Left ventricle myocardium superior (tissue), 1 donor: ENCODE measurements around the gene SUSD4. TPM values are rescaled to one million over a fixed set of nuclear protein-coding genes. Genes with fewer than 3 reads are reported as not detected.

Source experiments
- ATAC-seq: fragments of 200-7000 bp; cut with Tn5 transposase; one replicate; pipeline ENCODE4 v1.9.1; 2020; ENCODE audit warnings: mild to moderate bottlenecking, moderate library complexity
- DNase-seq: peaks from one replicate; pipeline ENCODE4 v3.0.0-alpha.2; 2020
- intact Hi-C: fragments of 100-400 bp; cut with micrococcal nuclease; formaldehyde crosslinking; loops from one replicate; pipeline ENCODE4 v1.11.0; 2022
- total RNA-seq: library from RNA; stranded (reverse); fragmentation: NEBNext Ultra II Directional; extraction: Animal tissue kit (Norgen Biotek cat#: 25700); gene quantifications from one replicate; pipeline ENCODE4 v1.2.1, GENCODE V29; 2021
- donor health status: DM: no; HTN: yes; CAD: no; lungs with severe emphysema.

The SUSD4 gene
- total RNA-seq, 1 donor from 2014 or later: 8.2 TPM

DNA sequence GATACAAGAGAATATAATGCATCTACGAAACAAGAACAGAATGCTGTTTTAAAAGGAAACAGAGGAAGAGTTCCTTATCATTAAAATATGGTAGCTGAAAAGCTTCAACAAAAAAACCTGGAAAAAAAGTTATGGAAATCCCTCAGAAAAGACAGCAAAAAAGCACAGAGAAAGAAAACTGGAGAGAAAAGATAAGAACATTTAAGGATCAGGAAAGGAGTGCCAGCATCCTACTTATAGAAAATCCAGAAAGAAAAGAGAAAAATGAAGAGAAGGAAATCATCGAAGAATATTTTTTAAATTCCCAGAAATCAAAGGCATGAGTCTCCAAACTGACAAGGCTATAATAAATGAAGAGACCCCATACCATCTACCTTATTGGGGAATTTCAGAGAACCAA, 29.8 kb downstream of the SUSD4 start:
- ATAC-seq: no peak

DNA sequence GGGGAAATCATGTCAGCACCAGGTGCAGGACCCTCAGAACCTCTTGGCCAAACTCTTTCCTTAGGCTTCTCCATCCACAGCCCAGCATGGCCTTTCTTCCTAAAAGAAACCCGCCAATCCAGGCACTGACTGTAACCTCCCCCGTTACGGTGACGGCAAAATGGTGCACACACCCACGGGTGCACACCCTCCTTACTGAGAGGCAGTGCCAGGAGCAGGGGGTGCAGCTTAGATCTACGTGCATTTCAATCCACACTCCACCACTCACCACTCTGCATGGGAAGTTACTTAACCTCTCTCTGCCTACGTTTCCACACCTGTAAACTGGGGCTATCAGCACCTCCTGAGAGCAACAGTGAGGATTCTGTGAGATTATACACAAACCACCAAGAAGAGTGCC, 31.0 kb downstream of the SUSD4 start:
- ATAC-seq (no peak), DNase-seq (no peak)
- intact Hi-C loops: no loop called here

More for the DNA sequence above, 29.8 kb downstream of the SUSD4 start:
- intact Hi-C loops: no loop called here
- no peak for DNase-seq

DNA sequence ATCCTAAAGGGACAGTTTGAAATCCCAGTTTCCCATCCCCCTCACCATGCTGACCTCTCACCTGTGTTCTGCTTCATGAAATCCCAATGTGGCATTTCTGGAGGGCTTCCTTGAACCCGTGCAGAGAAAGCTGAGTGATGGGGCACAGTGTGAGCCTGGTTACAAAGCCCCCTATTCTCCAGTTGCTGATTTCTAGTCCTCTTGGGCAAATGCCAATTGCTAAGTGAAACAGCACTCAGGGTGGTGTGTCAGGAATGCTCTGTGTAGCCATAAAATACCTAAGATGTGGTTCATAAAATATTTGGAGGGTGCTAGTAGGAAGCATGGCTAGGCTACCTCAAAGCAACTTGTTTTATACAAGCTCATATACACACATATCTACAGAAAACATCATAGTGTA, 32.0 kb downstream of the SUSD4 start:
- no peak for DNase-seq
- ATAC-seq: no peak
- intact Hi-C loops: no loop called here

DNA sequence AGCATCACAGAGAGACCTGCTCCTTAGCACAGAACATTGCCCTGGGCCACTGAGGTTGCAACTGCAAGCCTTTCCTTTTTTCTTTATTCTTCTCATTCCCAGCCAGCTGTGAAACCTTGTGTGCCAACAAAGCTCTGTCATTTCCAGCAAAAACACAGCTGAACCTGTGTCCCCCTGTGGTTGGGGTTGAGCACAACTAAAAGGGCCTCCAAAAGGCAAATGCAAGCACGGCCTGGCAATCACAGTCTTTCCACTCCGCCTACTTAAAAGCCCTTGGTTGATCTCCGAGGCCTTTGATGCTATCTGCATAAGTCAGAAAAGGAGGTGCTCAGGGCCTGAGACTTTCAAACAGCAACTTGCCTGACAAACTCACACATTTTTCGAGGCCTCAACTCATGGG, 32.7 kb downstream of the SUSD4 start:
- DNase-seq (no peak), ATAC-seq (peak; percentile 45)
- intact Hi-C loops: no loop called here

DNA sequence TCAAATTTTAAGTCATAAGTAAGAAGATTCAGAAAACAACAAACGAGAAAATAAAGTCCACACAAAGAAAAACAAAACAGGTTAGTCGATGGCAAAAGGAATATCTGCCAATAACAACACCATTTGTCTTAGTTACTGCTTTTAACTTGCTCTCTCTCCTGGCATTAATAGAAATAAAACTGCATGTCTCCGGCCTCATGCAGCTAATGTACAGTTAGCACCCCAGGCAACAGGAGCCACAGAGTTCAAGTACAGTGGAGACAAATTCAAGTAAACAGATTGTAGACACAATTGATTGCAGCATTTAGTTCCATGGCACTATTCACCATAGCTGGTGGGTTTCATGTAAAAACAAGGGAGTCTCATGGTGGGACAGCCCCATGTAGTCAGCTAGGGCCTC, 33.5 kb downstream of the SUSD4 start:
- intact Hi-C loops: no loop called here
- no peak for DNase-seq
- no peak for ATAC-seq

DNA sequence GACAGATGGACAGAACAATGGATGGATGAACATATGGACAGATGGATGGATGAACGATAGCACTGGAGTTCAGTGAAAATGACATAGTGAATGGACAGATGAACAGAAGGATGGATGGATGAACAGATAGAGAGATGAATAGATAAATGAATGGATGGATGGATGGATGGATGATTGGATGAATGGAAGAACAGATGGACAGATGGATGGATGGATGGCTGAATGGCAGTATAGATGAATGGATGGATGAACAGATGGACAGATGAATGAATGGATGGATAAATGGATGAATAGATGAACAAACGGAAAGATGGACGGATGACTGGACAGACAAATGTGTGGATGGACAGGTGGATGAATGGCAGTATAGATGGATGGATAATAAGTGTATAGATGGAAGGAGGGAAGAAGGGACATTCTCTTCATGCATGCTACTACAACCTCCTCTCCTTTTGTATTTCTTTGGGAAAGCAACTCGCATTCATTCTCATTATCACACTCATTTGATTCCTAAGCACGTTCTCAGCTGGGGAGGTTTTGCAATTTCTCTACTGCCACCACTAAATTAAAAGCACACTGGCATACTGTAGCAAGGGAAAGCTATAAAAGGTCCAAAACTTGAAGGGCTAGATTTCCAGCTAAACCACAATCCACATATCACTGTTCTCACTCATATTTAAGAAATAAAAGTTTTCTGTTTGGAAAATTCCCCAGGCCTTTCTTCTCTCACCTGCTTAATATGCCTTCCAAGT, 34.1 kb downstream of the SUSD4 start:
- ATAC-seq: no peak
- intact Hi-C loops: no loop called here
- no peak for DNase-seq

DNA sequence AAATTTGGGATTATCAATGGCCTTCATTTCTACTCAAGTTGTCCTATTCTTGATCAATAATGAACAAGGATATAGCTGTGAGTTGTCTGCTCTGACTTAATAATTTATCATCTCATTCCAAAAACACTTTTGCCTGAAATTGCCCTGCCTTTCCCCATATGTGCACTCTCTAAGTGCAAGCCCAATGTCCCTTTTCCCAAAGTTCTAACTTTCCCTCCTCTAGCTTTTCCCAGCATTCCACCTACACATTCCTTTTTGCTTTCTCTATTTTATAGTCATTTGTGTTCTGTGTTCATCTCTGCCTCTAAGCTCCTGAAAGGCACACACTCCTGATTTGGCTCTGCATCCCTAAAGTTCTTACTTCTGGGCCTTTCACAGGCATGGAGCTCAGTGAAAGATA, 34.7 kb downstream of the SUSD4 start:
- DNase-seq: no peak
- no peak for ATAC-seq
- intact Hi-C loops: no loop called here

DNA sequence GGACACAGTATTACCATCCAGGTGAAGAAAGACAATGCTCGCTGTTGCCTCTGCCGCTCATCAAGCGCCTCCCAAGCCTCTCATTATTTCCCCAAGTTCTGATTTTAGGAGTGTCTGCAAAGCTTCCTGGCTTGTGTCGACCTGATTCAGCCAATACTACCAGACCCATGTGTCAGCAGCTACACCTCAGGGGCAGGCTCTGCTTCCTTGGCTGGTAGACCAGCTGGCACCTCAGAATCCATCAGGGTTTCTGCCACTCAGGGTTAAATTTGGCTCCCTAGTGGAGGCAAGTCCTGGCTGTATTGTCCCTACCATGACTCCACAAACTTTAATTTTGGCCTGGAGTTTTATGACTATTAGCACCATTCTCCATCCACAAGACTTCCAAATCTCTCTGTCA, 35.4 kb downstream of the SUSD4 start:
- intact Hi-C loops: no loop called here
- ATAC-seq (no peak), DNase-seq (no peak)

DNA sequence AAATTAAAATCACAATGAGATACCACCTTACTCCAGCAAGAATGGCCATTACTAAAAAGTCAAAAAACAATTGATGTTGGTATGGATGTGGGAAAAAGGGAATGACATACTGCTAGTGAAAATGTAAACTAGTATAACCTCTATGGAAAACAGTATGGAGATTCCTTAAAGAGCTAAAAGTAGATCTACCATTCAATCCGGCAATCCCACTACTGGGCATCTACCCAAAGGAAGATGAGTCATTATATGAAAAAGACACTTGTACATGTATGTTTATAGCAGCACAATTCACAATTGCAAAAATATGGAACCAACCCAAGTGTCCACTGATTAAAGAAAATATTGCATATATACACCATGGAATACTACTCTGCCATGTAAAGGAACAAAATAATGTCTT, 37.2 kb downstream of the SUSD4 start:
- intact Hi-C loops: no loop called here
- ATAC-seq (no peak), DNase-seq (no peak)

DNA sequence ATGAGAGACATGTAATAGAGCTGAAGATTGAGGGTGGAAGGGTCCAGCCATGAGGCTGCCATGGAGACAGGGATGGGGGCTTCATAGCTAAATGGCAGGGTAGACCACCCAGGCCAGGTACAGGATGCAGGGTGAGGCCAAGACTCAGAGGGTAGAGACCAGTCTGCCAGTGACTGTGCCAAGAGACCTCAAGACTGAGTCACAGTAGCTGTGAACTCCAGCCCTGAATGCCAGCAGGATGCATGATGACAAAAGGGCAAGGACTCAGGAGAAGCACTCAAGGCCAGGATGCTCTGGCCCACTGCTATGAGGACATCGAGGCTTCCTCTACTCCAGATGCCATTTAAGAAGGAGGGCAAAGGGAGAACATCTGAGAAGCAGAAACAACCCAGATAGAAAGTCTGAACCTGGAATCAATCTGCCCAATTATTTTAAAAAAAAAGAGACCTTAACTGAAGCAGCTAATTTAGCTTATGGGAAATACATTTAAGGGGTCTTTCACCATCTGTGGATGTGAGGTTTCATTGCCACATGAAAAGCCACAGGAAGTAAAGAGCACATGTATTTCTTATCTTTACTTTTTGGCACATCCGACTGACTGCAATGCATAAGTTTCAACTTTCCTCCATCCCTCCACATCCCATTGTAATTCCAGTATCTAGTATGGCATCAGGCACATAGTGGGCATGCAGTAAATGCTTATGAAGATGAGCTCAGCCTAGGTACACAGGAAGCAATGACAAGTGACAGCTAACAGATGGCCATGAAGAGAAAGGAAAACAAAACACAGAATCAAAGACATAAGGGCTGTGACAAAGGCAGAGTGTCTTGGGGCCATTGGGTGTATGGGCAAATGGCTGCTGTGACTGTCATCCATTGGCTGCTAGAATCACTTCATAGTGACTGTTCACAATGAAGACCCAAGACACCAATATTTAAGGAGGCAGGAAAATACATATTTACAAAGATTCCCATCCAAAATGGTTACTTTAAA, 40.2 kb downstream of the SUSD4 start:
- ATAC-seq: no peak
- intact Hi-C loops: no loop called here
- no peak for DNase-seq

DNA sequence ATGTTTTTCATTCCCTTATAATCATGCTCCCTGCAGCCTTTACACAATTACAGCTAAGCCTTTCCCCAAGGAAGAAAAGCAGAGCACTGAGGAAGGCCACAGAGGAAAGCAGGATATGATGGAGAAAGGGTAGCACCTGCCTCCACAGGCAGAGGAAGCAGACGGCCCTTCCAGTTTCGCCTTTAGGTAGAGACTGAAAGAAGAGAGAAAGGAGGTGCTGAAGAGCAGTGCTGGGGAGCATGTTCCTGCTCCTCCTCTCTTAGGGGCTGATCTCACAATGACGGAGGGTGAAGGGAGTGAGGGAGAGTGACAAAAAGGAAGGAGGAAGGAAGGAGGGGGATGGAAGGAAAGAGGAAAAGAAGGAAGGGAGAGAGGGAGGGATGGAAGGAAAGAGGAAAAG, 41.1 kb downstream of the SUSD4 start:
- intact Hi-C loops: no loop called here
- ATAC-seq (no peak), DNase-seq (no peak)

DNA sequence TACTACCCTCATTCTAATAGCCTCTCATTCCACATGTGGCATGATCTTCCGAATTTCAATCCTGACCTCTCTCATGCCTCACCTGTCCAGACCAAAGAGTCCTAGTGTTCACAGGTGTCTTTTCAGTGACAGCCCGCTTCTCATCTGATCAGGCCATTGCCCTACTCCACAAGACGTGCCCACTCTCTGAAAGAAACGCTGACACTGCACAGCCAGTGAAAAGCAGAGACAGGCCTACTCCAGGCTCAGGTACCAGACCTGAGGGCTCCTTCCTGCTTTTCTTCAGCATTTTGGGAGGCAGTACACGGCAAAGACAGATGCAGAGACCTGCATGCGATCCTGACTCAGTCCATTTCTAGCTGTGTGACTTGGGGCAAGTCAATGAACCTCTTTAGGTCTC, 43.0 kb downstream of the SUSD4 start:
- DNase-seq: no peak
- intact Hi-C loops: no loop called here

DNA sequence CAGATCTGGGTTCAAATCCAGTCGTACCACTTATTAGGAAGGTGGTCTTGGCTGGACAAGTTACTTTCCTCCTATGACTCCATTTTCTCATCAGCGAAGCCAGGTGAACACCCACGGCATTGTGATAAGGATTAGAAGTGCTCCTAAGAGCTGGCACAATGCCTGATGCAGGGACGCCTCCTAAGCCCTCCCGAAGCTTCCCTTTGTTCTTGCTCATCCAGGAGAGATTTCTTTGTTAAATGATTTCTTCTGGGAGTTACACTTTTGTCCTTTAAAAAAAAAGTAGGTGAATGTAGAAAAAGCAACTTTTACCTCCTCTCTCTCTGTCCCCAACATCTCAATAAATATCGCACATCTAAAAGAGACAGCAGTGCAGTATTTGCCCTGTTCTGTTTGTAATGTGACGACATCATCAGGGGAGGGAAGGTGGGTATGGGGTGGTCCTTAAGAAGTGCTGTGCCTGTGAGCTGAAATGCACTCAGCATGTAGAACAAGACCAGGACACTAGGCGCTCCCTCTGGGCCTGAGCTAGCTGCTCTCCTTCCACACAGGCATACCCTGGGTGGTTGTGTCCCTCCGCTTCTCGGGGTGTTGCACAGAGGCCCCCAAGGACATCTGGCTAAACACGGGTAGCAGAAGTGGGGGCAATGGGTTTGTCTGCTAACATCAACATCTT, 43.9 kb downstream of the SUSD4 start:
- ATAC-seq: no peak
- DNase-seq: no peak
- intact Hi-C loops: no loop called here

More for the DNA sequence above, 43.0 kb downstream of the SUSD4 start:
- ATAC-seq: no peak

DNA sequence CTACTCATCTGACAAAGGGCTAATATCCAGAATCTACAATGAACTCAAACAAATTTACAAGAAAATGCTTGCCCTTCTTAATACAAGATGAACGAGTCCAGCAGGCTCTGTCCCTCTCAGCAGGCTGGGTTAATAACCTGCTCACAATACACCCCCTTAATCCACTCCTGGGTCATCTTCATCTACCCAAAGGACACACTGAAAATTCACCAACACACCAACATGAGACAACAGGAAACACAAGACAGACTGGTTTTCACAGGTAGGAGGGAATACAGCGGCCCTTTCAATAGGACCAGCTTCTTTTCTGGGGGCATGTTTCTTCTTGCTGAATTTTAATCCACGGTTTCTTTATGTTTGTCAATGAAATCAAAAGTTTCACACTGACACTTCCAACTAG, 44.6 kb downstream of the SUSD4 start:
- intact Hi-C loops: no loop called here
- DNase-seq (no peak), ATAC-seq (no peak)

DNA sequence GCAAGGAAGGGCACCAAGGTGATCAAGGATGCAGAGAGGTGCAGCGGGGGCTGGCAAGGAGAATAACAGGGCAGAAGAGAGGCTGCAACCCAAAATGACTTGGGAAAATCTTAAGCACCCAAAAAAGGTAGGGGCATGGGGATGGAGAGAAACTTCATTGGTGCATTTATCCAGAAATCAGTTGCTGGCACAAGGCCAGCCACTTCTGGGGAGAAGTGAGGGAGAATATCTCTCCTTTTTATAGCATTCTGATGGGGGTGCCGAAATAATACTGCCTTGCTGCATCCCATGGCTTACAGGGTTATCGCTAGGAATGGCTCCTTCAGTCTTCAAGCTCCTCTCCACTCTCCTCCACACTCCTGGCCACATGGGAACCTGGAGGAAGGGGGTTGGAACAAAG, 47.9 kb downstream of the SUSD4 start:
- no peak for ATAC-seq

DNA sequence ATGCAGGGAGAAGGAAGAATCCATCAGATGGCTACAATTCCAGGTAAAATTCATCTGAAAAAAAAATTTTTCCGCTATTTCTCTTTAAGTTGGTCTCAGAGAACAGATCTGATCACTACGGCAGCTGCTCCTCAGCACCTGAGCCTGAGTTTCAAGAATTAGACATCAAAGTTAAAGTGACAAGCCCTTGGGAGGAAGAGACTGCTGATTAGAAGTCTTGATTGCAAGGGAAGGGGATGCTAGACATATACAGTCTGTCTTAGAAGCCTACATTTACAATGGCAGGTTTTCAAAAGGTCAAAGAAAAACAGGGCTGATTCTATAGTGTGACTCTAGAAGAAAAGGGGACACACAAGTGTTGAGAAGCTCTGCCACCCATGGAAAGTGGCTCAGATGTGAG, 48.3 kb downstream of the SUSD4 start:
- DNase-seq (no peak), ATAC-seq (no peak)
- intact Hi-C loops: no loop called here

More for the DNA sequence above, 47.9 kb downstream of the SUSD4 start:
- intact Hi-C loops: no loop called here
- DNase-seq: no peak

DNA sequence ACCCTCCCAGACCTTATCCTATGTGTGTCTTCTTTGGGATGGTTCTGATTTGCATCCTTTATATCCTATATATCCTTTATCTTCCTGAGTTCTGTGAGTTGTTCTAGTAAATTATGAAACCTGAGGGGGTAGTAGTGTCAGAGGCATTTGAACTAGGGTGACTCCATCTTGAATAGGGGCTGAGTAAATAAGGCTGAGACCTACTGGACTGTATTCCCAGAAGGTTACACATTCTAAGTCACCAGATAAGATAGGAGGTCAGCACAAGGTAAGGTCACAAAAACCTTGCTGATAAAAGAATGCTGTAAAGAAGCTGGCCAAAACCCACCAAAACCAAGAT, 50.6 kb downstream of the SUSD4 start:
- DNase-seq (no peak), ATAC-seq (no peak)
- intact Hi-C loops: no loop called here

DNA sequence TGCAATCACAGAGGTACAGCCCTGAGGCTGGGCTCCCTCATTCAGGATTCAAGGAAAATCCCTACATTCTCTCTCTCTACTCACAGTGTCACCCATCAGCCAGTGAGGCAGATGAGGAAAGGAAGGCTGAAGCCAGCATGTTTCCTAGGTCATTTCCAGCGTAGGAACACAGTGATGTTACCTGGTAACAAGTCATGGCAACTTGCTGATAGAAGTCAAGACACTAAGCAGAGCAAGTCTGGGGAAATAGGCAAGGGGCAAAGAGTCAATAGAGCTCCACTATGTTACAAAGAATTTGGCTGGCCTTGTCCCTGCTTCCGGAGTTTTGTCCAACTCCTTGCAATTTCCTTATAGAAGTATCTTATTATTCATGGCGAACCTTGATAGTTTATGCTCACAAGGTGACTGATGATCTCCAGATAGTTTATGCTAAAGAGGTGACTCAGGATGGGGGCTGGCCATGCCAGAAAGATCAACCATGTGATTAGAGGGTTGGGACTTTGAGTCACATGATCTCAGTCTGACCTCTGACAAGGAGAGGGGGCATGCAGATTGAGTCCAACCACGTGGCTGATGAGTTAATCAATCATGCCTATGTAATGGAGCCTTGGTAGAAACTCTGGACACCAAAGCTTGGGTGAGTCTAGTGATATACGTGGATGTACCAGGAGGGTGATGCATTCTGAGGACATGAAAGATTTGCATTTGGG, 51.1 kb downstream of the SUSD4 start:
- ATAC-seq: no peak
- intact Hi-C loops: no loop called here
- no peak for DNase-seq

DNA sequence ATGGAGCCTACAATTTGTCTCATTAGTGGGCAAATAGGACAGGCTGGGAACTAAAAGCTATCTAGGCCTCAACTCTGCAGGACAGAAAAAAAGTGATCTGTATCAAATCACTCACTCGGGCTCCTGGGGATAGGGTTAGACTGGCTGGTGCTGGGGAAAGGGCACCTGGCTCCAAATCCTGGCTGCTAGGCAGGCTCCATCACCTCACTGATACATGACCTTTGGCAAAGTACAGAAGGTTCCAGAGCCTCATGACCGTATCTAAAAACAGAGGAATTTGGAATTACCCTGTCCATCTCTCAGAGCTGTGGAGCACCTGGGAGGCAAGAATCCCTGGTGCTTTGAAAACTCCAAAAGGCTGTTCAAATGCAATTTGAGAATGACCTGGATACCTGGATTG, 51.7 kb downstream of the SUSD4 start:
- ATAC-seq (no peak), DNase-seq (no peak)
- intact Hi-C loops: no loop called here

DNA sequence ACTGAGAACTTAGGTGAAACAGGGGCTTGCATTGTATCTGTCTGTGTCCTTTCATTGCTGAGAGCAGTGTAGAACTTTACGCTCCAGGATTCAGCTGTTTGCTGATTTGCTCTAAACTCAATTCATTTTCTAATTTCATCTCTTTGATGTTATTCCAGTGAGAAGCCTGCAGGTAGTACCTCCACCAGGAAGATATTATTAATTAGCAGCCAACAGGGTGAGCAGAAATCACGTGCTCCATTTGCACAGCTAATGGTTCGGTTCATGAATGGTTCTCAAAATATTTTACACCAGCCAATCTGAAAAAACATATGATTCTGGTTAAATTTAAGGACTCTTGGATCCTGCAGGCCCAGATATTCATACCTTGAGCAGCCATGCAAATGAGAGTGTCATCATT, 52.1 kb downstream of the SUSD4 start:
- intact Hi-C loops: no loop called here
- ATAC-seq (no peak), DNase-seq (no peak)
